GM12874 (cell line): ENCODE results near the gene GPC4.

Source experiments
- TF ChIP-seq, protein P1 (sequence below): IDR thresholded peaks from 2 replicates; pipeline ENCODE4 v1.5.1; 2011; ENCODE audit warnings: low read depth, mild to moderate bottlenecking, control low read depth, low read length, moderate library complexity; ENCODE audit not compliant: insufficient read depth

The GPC4 gene

GRCh38 chrX:133415276-133416105 is at the start of gene GPC4:
Gene GPC4, minus strand, starts transcription at chrX:133415489. Its CDS starts 524 bp downstream, at chrX:133414965.
- TF ChIP-seq, protein P1, sequence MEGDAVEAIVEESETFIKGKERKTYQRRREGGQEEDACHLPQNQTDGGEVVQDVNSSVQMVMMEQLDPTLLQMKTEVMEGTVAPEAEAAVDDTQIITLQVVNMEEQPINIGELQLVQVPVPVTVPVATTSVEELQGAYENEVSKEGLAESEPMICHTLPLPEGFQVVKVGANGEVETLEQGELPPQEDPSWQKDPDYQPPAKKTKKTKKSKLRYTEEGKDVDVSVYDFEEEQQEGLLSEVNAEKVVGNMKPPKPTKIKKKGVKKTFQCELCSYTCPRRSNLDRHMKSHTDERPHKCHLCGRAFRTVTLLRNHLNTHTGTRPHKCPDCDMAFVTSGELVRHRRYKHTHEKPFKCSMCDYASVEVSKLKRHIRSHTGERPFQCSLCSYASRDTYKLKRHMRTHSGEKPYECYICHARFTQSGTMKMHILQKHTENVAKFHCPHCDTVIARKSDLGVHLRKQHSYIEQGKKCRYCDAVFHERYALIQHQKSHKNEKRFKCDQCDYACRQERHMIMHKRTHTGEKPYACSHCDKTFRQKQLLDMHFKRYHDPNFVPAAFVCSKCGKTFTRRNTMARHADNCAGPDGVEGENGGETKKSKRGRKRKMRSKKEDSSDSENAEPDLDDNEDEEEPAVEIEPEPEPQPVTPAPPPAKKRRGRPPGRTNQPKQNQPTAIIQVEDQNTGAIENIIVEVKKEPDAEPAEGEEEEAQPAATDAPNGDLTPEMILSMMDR, result no peak

GRCh38 chrX:133461231-133461630 is 45.9 kb upstream of the GPC4 start:
- TF ChIP-seq, protein P1, result no peak

GRCh38 chrX:133454924-133455323 is 39.6 kb upstream of the GPC4 start:
- TF ChIP-seq, protein P1, result no peak

DNA sequence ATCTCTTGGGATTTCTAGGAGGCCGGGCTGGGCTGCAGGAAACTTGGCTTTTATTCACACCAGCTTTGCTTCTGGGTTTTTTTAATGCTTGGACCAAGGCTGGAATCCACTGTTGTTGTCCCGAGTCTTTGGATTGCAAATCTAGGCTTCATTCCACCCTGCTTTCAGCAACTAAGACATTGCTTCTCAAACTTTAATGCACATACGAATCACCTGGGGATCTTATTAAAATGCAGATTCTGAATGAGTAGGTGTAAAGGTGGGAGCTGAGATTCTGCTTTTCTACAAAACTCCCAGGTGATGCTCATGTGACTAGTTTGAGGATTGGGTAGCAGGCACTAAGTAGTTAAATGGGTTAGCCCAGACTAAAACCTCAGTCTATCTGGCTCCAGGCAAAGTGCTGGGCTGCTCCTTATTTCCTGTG is 39.2 kb upstream of the GPC4 start:
- TF ChIP-seq, protein P1, result no peak

GRCh38 chrX:133448512-133449076 is 33.3 kb upstream of the GPC4 start:
- TF ChIP-seq, protein P1, result no peak

- TF ChIP-seq, protein P1, result no peak
Observed at GRCh38 chrX:133444952-133445831, 29.9 kb upstream of the GPC4 start.

DNA sequence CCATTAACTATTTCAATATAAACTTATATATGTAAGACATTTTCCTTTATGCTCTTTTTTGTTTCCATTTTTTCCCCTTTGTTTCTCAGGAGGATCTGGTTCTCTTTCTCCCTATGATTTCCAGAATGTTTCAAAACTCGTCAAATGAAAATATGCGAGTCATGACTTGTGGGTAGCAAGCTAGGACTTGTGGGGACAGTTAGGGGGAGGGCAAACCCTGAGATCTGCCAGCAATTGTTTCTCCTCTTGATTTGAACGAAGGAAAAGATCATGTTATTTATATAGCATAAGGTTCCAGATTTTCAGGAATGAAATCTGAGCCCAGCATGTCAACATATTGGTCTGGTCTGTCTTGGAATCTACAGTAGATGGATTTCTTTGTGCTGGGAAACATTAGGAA is 28.9 kb upstream of the GPC4 start:
- TF ChIP-seq, protein P1, result no peak
